Ishikawa (cell line): ENCODE measurements around the gene CTDSPL2.

Experiments used
- EP300 ChIP-seq: IDR thresholded peaks from 2 replicates; pipeline ENCODE4 v1.6.1; 2012; ENCODE audit warnings: borderline replicate concordance
- FOXM1 ChIP-seq: IDR thresholded peaks from 2 replicates; pipeline ENCODE4 v1.6.1; 2012; ENCODE audit warnings: low read depth, borderline replicate concordance
- ZBTB7A ChIP-seq: IDR thresholded peaks from 2 replicates; pipeline ENCODE4 v1.6.1; 2012; ENCODE audit warnings: low read depth
- TF ChIP-seq, protein P1 (sequence below): IDR thresholded peaks from 2 replicates; pipeline ENCODE4 v1.6.1; 2012; ENCODE audit warnings: low read depth, mild to moderate bottlenecking

DNA sequence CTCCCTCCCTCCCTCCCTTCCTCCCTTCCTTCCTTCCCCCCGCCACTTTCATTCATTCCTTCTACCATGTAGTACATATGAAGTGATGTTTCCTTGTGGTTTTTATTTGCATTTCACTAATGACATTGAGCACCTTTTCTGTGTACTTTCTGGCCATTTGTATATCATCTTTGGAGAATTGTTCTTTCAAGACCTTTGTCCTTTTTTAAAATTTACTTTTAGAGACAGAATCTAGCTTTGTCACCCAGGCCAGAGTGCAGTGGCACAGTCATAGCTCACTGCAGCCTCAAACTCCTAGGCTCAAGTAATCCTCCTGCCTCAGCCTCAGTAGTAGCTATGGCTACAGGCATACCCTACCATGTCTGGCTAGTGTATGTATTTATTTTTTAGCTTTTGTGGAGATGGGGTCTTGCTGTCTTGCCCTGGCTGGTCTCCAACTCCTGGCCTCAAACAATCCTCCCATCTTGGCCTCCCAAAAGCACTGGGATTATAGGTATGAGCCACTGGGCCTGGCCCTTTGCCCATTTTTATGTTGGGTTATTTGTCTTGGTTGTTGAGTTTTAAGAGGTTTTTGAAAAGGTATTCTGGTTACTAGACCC is 42.0 kb upstream of the CTDSPL2 start:
- no peak for TF ChIP-seq EP300
- no peak for TF ChIP-seq ZBTB7A
- TF ChIP-seq, protein P1, sequence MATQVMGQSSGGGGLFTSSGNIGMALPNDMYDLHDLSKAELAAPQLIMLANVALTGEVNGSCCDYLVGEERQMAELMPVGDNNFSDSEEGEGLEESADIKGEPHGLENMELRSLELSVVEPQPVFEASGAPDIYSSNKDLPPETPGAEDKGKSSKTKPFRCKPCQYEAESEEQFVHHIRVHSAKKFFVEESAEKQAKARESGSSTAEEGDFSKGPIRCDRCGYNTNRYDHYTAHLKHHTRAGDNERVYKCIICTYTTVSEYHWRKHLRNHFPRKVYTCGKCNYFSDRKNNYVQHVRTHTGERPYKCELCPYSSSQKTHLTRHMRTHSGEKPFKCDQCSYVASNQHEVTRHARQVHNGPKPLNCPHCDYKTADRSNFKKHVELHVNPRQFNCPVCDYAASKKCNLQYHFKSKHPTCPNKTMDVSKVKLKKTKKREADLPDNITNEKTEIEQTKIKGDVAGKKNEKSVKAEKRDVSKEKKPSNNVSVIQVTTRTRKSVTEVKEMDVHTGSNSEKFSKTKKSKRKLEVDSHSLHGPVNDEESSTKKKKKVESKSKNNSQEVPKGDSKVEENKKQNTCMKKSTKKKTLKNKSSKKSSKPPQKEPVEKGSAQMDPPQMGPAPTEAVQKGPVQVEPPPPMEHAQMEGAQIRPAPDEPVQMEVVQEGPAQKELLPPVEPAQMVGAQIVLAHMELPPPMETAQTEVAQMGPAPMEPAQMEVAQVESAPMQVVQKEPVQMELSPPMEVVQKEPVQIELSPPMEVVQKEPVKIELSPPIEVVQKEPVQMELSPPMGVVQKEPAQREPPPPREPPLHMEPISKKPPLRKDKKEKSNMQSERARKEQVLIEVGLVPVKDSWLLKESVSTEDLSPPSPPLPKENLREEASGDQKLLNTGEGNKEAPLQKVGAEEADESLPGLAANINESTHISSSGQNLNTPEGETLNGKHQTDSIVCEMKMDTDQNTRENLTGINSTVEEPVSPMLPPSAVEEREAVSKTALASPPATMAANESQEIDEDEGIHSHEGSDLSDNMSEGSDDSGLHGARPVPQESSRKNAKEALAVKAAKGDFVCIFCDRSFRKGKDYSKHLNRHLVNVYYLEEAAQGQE, result no peak
- no peak for TF ChIP-seq FOXM1
